ENCODE results near the gene RAB23.

RAB23 gene

GRCh38 chr6:57177545-57178265 is 44.4 kb downstream of the RAB23 start:
- Histone ChIP-seq H3F3A (ENCODE audit: insufficient read depth, low read length) (no peaks in the 10 kb centered on the region), H3K9me3 (ENCODE audit: low read length) (no peaks in the 10 kb centered on the region), H3K9me2 (ENCODE audit: low read depth, low read length) (no peaks in the 10 kb centered on the region), H3K4me2 (ENCODE audit: low read length) (no peak overlapping the region), H3K9ac (ENCODE audit: low read length) (no peak overlapping the region), H3K4me3 (ENCODE audit: low read depth, low read length, poor library complexity, severe bottlenecking) (no peak overlapping the region), H3K4me1 (ENCODE audit: insufficient read depth, low read length, severe bottlenecking) (peaks cover 30% of the 10 kb centered on the region), H3K36me3 (ENCODE audit: insufficient read depth, low read length) (peaks cover 38% of the 10 kb centered on the region), H3K27me3 (ENCODE audit: insufficient read depth, low read length) (no peaks in the 10 kb centered on the region), H3K27ac (ENCODE audit: low read depth, low read length, poor library complexity, severe bottlenecking) (no peak overlapping the region), H4K20me1 (ENCODE audit: insufficient read depth, low read length) (no peaks in the 10 kb centered on the region), H3K79me2 (ENCODE audit: insufficient read depth, low read length) (peaks cover 84% of the 10 kb centered on the region), H2AFZ (ENCODE audit: low read length) (no peak overlapping the region)
- no peak for TF ChIP-seq EZH2 (IDR thresholded peaks at IDR 0.05; ENCODE audit: borderline replicate concordance, low read length)
- no peak for TF ChIP-seq CTCF (IDR thresholded peaks at IDR 0.05; ENCODE audit: low read length)

- no peaks in the 10 kb centered on the region for H3K9me2 ChIP-seq (ENCODE audit: low read depth, low read length)
- H3K9me3 ChIP-seq (ENCODE audit: low read length) = no peaks in the 10 kb centered on the region
- H3K79me2 ChIP-seq (ENCODE audit: insufficient read depth, low read length) = peaks cover 69% of the 10 kb centered on the region
- no peak overlapping the region for H2AFZ ChIP-seq (ENCODE audit: low read length)
- H3F3A ChIP-seq (ENCODE audit: insufficient read depth, low read length) = peaks cover under 1% of the 10 kb centered on the region; the same call in 1 of the 2 replicates
- TF ChIP-seq CTCF (IDR thresholded peaks at IDR 0.05; ENCODE audit: low read length) (no peak), EZH2 (IDR thresholded peaks at IDR 0.05; ENCODE audit: borderline replicate concordance, low read length) (no peak)
- H3K9ac ChIP-seq (ENCODE audit: low read length) = peak overlapping the region; percentile 92
- H3K4me3 ChIP-seq (ENCODE audit: low read depth, low read length, poor library complexity, severe bottlenecking) = peak overlapping the region; percentile 88
- H3K36me3 ChIP-seq (ENCODE audit: insufficient read depth, low read length) = peaks cover 20% of the 10 kb centered on the region; the same call in 1 of the 2 replicates
- H3K4me2 ChIP-seq (ENCODE audit: low read length) = peak overlapping the region; percentile 99
- H3K27me3 ChIP-seq (ENCODE audit: insufficient read depth, low read length) = no peaks in the 10 kb centered on the region
- H3K4me1 ChIP-seq (ENCODE audit: insufficient read depth, low read length, severe bottlenecking) = peaks cover 35% of the 10 kb centered on the region
- H4K20me1 ChIP-seq (ENCODE audit: insufficient read depth, low read length) = no peaks in the 10 kb centered on the region
- peak overlapping the region; percentile 69 for H3K27ac ChIP-seq (ENCODE audit: low read depth, low read length, poor library complexity, severe bottlenecking)
Observed at GRCh38 chr6:57174511-57174907, 47.6 kb downstream of the RAB23 start.

- Histone ChIP-seq H3K27ac (ENCODE audit: low read depth, low read length, poor library complexity, severe bottlenecking) (peak overlapping the region; percentile 69), H4K20me1 (ENCODE audit: insufficient read depth, low read length) (no peaks in the 10 kb centered on the region), H3K9me3 (ENCODE audit: low read length) (no peaks in the 10 kb centered on the region), H3K4me1 (ENCODE audit: insufficient read depth, low read length, severe bottlenecking) (peaks cover 35% of the 10 kb centered on the region), H3K79me2 (ENCODE audit: insufficient read depth, low read length) (peaks cover 64% of the 10 kb centered on the region), H3F3A (ENCODE audit: insufficient read depth, low read length) (peaks cover 5% of the 10 kb centered on the region; the same call in 1 of the 2 replicates), H3K4me2 (ENCODE audit: low read length) (peak overlapping the region; percentile 99), H3K9ac (ENCODE audit: low read length) (peak overlapping the region; percentile 92), H2AFZ (ENCODE audit: low read length) (no peak overlapping the region), H3K36me3 (ENCODE audit: insufficient read depth, low read length) (peaks cover 16% of the 10 kb centered on the region; the same call in 1 of the 2 replicates), H3K9me2 (ENCODE audit: low read depth, low read length) (no peaks in the 10 kb centered on the region), H3K27me3 (ENCODE audit: insufficient read depth, low read length) (no peaks in the 10 kb centered on the region), H3K4me3 (ENCODE audit: low read depth, low read length, poor library complexity, severe bottlenecking) (peak overlapping the region; percentile 88)
- TF ChIP-seq CTCF (IDR thresholded peaks at IDR 0.05; ENCODE audit: low read length) = no peak
- no peak for TF ChIP-seq EZH2 (IDR thresholded peaks at IDR 0.05; ENCODE audit: borderline replicate concordance, low read length)
Observed at GRCh38 chr6:57173886-57174510, 48.1 kb downstream of the RAB23 start.

All from OCI-LY1 (cell line).